ENCODE measurements around the gene CEP63.
A peak's percentile ranks its signal among the peaks of the same experiment; 100 is the strongest.

CEP63 gene

GRCh38 chr3:134468519-134468918 is 17.3 kb upstream of the CEP63 start:
- no peak for DNase-seq (ENCODE audit: low spot score)

GRCh38 chr3:134471521-134472193 is 14.2 kb upstream of the CEP63 start:
- DNase-seq (ENCODE audit: low spot score), result no peak

- no peak for DNase-seq (ENCODE audit: low spot score)
Observed at GRCh38 chr3:134472831-134473230, 13.0 kb upstream of the CEP63 start.

GRCh38 chr3:134473868-134474546 is 11.8 kb upstream of the CEP63 start:
- peak; percentile 45 for DNase-seq (ENCODE audit: low spot score)

- DNase-seq (ENCODE audit: low spot score), result no peak
Observed at GRCh38 chr3:134474956-134475355, 10.9 kb upstream of the CEP63 start.

- DNase-seq (ENCODE audit: low spot score), result no peak
Observed at GRCh38 chr3:134476306-134476705, 9.6 kb upstream of the CEP63 start.

- DNase-seq (ENCODE audit: low spot score), result peak; percentile 57
Observed at GRCh38 chr3:134477002-134477401, 8.9 kb upstream of the CEP63 start.

- DNase-seq (ENCODE audit: low spot score), result no peak
Observed at GRCh38 chr3:134477938-134478337, 7.9 kb upstream of the CEP63 start.

GRCh38 chr3:134480546-134480945 is 5.3 kb upstream of the CEP63 start:
- DNase-seq (ENCODE audit: low spot score), result no peak

GRCh38 chr3:134481166-134481565 is 4.7 kb upstream of the CEP63 start:
- DNase-seq (ENCODE audit: low spot score), result no peak

- DNase-seq (ENCODE audit: low spot score), result no peak
Observed at GRCh38 chr3:134482622-134483021, 3.2 kb upstream of the CEP63 start.

GRCh38 chr3:134483195-134483900 is 2.5 kb upstream of the CEP63 start:
- peak; percentile 59 for DNase-seq (ENCODE audit: low spot score)

- DNase-seq (ENCODE audit: low spot score), result peak; percentile 14
Observed at GRCh38 chr3:134485075-134485717, 661 bp upstream of the CEP63 start.

GRCh38 chr3:134486577-134487041 is 752 bp downstream of the CEP63 start:
- DNase-seq (ENCODE audit: low spot score), result no peak

- DNase-seq (ENCODE audit: low spot score), result no peak
Observed at GRCh38 chr3:134487406-134487805, 1.5 kb downstream of the CEP63 start.

- no peak for DNase-seq (ENCODE audit: low spot score)
Observed at GRCh38 chr3:134494495-134494894, 8.6 kb downstream of the CEP63 start.

- no peak for DNase-seq (ENCODE audit: low spot score)
Observed at GRCh38 chr3:134495980-134496379, 10.1 kb downstream of the CEP63 start.

- no peak for DNase-seq (ENCODE audit: low spot score)
Observed at GRCh38 chr3:134496471-134497071, 10.7 kb downstream of the CEP63 start.

- DNase-seq (ENCODE audit: low spot score), result no peak
Observed at GRCh38 chr3:134503266-134503665, 17.4 kb downstream of the CEP63 start.

- DNase-seq (ENCODE audit: low spot score), result no peak
Observed at GRCh38 chr3:134504132-134504531, 18.3 kb downstream of the CEP63 start.

- DNase-seq (ENCODE audit: low spot score), result no peak
Observed at GRCh38 chr3:134505485-134505884, 19.6 kb downstream of the CEP63 start.

- no peak for DNase-seq (ENCODE audit: low spot score)
Observed at GRCh38 chr3:134511500-134511899, 25.6 kb downstream of the CEP63 start.

Data from AG20443 (cell line).